Glutamatergic neuron (in vitro differentiated cells): ENCODE data around the gene KRT77. TPM values are rescaled to one million over a fixed set of nuclear protein-coding genes. Genes with fewer than 3 reads are reported as not detected.

Experiments used
- DNase-seq: peaks from one replicate; pipeline ENCODE4 v3.0.0; 2022
- H3K27ac Mint-ChIP-seq: one replicate; pipeline ENCODE4 v1.8.0; 2020; ENCODE audit warnings: mild to moderate bottlenecking, mixed read lengths, inconsistent platforms; ENCODE audit not compliant: unreplicated experiment
- H3K27me3 Mint-ChIP-seq: one replicate; pipeline ENCODE4 v1.8.0; 2020; ENCODE audit warnings: mild to moderate bottlenecking, moderate library complexity, mixed read lengths, inconsistent platforms; ENCODE audit not compliant: unreplicated experiment
- H3K36me3 Mint-ChIP-seq: one replicate; pipeline ENCODE4 v1.8.0; 2020; ENCODE audit warnings: mild to moderate bottlenecking, mixed read lengths, inconsistent platforms; ENCODE audit not compliant: unreplicated experiment
- H3K4me1 Mint-ChIP-seq: one replicate; pipeline ENCODE4 v1.8.0; 2020; ENCODE audit warnings: mild to moderate bottlenecking, low read depth, mixed read lengths, inconsistent platforms; ENCODE audit not compliant: unreplicated experiment
- H3K4me3 Mint-ChIP-seq: one replicate; pipeline ENCODE4 v1.8.0; 2020; ENCODE audit warnings: mild to moderate bottlenecking, mixed read lengths, inconsistent platforms; ENCODE audit not compliant: unreplicated experiment
- H3K9me3 Mint-ChIP-seq: one replicate; pipeline ENCODE4 v1.8.0; 2020; ENCODE audit warnings: mild to moderate bottlenecking, moderate library complexity, mixed read lengths, inconsistent platforms; ENCODE audit not compliant: unreplicated experiment
- total RNA-seq: library from RNA; stranded (reverse); fragmentation: NEBNext Ultra II Directional; extraction: Animal tissue kit (Norgen Biotek cat#: 25700); gene quantifications from one replicate; pipeline ENCODE4 v1.2.1, GENCODE V29; 2021; ENCODE audit not compliant: unreplicated experiment
- TF ChIP-seq, protein P1 (sequence below): fragments of 200-600 bp; sonication (generic); IDR thresholded peaks from one replicate; pipeline ENCODE4 v1.5.0; 2021; ENCODE audit not compliant: partially characterized antibody, unreplicated experiment

Gene KRT77
- total RNA-seq, 1 donor from 2014 or later, result not detected

DNA sequence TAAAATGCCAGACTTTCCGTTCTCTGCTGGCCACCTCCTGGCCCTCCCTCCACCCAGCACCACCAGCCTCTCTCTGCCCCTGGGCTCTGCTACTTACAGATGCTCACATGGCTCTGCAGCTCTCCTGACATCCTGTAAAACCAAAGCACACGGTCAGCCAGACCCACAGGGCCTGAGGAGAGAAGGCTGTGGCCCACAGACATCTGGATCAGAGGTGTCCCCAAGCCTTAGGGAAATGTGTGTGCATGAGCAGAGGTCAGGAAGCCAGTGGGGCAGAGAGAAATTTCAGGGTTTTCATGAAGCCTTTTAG lies 11.5 kb downstream of the KRT77 start:
- H3K4me3 Mint-ChIP-seq, result peak overlapping the region; percentile 58
- no peak for DNase-seq
- peaks cover 23% of the 10 kb centered on the region for H3K27me3 Mint-ChIP-seq
- no peak overlapping the region for H3K27ac Mint-ChIP-seq
- H3K4me1 Mint-ChIP-seq, result no peaks in the 10 kb centered on the region
- peaks cover 3% of the 10 kb centered on the region for H3K9me3 Mint-ChIP-seq
- H3K36me3 Mint-ChIP-seq, result no peaks in the 10 kb centered on the region
- TF ChIP-seq, protein P1, sequence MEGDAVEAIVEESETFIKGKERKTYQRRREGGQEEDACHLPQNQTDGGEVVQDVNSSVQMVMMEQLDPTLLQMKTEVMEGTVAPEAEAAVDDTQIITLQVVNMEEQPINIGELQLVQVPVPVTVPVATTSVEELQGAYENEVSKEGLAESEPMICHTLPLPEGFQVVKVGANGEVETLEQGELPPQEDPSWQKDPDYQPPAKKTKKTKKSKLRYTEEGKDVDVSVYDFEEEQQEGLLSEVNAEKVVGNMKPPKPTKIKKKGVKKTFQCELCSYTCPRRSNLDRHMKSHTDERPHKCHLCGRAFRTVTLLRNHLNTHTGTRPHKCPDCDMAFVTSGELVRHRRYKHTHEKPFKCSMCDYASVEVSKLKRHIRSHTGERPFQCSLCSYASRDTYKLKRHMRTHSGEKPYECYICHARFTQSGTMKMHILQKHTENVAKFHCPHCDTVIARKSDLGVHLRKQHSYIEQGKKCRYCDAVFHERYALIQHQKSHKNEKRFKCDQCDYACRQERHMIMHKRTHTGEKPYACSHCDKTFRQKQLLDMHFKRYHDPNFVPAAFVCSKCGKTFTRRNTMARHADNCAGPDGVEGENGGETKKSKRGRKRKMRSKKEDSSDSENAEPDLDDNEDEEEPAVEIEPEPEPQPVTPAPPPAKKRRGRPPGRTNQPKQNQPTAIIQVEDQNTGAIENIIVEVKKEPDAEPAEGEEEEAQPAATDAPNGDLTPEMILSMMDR, result no peak

DNA sequence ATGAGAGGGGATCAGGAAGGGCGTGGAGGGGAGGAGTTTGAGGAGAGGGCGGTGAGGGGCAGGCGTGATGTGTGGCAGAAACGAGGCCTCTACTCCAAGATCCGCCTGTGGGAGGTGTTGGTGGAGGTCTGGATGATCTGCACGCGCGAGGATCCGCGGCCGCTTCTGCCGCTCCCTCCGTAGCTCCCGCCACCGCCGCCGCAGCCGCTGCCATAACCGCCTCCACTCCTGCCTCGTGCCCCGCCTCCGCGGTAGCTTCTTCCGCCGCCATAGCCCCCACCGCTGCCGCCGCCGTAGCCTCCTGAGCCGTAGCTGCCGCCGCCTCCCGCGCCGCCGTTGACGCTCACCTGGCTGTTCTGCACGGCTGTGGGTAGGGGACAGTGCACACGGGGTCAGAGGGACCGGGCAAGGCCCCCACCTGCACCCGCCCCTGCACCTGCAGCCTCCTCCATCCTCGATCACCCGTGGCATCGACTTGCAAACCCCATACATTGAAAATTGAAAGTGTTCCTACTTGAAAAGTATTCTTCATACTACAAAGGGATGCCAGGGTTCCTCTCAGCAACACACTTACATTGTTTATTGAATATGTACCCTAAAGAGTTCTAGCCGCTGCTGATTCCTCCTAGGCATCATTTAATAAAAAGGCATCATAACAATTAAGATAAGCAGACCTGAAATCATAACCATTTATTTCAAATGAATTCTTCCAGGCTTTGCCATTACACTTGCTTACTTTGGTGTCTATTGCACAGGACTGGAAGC lies 12.1 kb downstream of the KRT77 start:
- DNase-seq, result peak; percentile 59
- Mint-ChIP-seq H3K4me3 (peak overlapping the region; percentile 84), H3K27ac (no peak overlapping the region)

DNA sequence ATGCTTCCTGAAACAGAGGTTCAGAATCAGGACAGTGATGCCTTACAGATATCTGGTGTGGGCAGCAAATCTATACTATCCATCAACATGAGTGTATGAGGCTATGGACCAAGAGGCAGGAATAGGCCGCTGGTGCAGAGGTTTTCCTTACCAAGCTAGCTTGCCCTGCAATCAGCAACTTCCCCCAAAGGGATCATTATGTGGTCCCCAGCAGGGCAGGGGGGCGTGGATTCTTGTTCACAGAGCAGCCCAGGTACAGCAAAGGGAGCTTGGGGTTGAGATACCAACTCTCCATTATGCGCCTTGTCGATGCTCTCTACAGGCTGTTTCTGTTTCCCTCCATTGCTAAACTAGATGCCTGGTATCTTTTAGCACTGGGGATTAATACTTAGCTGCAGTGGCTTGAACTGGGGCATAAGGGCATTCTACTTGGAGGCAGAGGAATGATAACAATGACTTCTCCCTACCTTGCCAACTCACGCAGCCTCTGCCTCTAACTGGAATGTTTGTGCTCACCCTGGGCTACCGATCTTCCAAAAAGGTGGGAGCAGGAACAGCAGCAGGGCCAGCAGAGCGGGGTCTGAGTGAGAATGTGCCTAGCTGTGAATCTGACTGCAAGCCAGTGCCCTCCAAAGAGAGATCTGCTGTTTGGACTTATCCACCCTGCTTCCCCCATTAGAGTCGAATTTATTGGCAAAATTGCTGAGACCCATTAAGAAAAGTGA lies 12.8 kb downstream of the KRT77 start:
- no peak for DNase-seq
- Mint-ChIP-seq H3K4me3 (peak overlapping the region; percentile 84), H3K27me3 (peaks cover 23% of the 10 kb centered on the region), H3K36me3 (no peaks in the 10 kb centered on the region), H3K4me1 (no peaks in the 10 kb centered on the region), H3K9me3 (peaks cover 3% of the 10 kb centered on the region), H3K27ac (no peak overlapping the region)
- TF ChIP-seq, protein P1, result no peak

More for the DNA sequence above, 12.1 kb downstream of the KRT77 start:
- H3K27me3 Mint-ChIP-seq, result peaks cover 23% of the 10 kb centered on the region
- TF ChIP-seq, protein P1, result no peak
- H3K9me3 Mint-ChIP-seq, result peaks cover 3% of the 10 kb centered on the region
- H3K4me1 Mint-ChIP-seq, result no peaks in the 10 kb centered on the region
- no peaks in the 10 kb centered on the region for H3K36me3 Mint-ChIP-seq

DNA sequence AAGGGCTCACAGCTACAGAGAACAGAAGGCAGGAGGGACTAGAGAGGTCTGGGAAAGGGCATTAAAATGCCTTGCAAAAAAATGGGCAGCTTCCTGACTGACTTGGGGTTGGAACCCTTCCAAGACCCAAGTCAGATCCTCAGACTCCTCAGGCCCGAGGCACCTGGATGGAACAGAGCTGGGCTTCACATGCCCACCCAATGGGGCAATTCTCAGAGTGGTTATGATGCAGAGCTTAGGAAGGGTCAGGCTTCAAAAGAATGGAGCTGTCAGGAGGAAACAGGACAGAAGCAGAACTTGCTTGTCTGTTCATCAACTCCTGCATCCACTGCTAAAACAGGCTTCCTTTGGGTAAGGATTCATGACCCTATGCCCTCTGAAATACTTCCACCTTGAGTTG lies 13.4 kb downstream of the KRT77 start:
- TF ChIP-seq, protein P1, result no peak
- Mint-ChIP-seq H3K27me3 (peaks cover 23% of the 10 kb centered on the region), H3K36me3 (no peaks in the 10 kb centered on the region), H3K4me3 (no peak overlapping the region), H3K9me3 (peaks cover 3% of the 10 kb centered on the region), H3K4me1 (no peaks in the 10 kb centered on the region), H3K27ac (no peak overlapping the region)
- DNase-seq, result no peak

DNA sequence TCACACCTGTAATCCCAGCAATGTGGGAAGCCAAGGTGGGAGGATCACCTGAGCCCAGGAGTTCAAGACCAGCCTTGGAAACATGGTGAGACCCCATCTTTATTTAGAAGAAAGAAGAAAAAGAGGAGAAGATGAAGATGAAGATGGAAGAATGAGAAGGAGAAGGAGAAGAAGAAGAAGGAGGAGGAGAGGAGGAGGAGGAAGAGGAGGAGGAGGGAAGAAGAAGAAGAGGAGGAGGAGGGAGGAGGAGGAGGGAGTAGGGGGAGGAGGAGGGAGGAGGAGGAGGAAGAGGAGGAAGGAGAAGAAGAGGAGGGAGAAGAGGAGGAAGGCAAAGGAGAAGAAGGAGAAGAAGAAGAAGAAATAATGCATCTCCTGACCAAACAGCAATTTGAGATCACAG lies 14.1 kb downstream of the KRT77 start:
- Mint-ChIP-seq H3K4me3 (no peak overlapping the region), H3K27ac (no peak overlapping the region), H3K9me3 (peaks cover 4% of the 10 kb centered on the region), H3K27me3 (peaks cover 23% of the 10 kb centered on the region), H3K36me3 (no peaks in the 10 kb centered on the region), H3K4me1 (no peaks in the 10 kb centered on the region)
- no peak for DNase-seq
- TF ChIP-seq, protein P1, result no peak
